Astrocyte of the spinal cord (primary cell): ENCODE results near the gene GFER.

Experiments
- DNase-seq: peaks from one replicate; pipeline ENCODE4 v3.0.0; 2011; ENCODE audit warnings: low read depth, low spot score
- H3K4me3 ChIP-seq: 2 replicates; pipeline ENCODE4 v1.5.1; 2011; ENCODE audit warnings: low read depth, mild to moderate bottlenecking, low read length, moderate library complexity
- CTCF ChIP-seq: IDR thresholded peaks from 2 replicates; pipeline ENCODE4 v1.5.1; 2012; ENCODE audit warnings: low read depth, mild to moderate bottlenecking, low read length, inconsistent platforms
- in situ Hi-C: cut with HindIII; loops from 2 replicates; pipeline ENCODE4 v1.10.0; 2017; ENCODE audit warnings: low sequenced_read_pairs

GFER gene

GRCh38 chr16:1978476-1979120 lies 5.4 kb upstream of the GFER start:
- TF ChIP-seq CTCF, result no peak
- in situ Hi-C loops, result no loop called here
- no peak overlapping the region for H3K4me3 ChIP-seq
- DNase-seq, result no peak

- in situ Hi-C loops, result no loop called here
- DNase-seq, result no peak
- TF ChIP-seq CTCF, result no peak
- H3K4me3 ChIP-seq, result no peak overlapping the region
Measured at GRCh38 chr16:1979271-1980029, 4.5 kb upstream of the GFER start.

GRCh38 chr16:1980030-1980769 lies 3.8 kb upstream of the GFER start:
- DNase-seq, result no peak
- in situ Hi-C loops, result no loop called here

GRCh38 chr16:1980770-1981087 lies 3.3 kb upstream of the GFER start:
- H3K4me3 ChIP-seq, result no peak overlapping the region
- in situ Hi-C loops, result no loop called here

More at GRCh38 chr16:1980030-1980769, 3.8 kb upstream of the GFER start:
- no peak overlapping the region for H3K4me3 ChIP-seq
- no peak for TF ChIP-seq CTCF

GRCh38 chr16:1981398-1981836 lies 2.6 kb upstream of the GFER start, which contains the start of gene NOXO1:
Gene NOXO1 (minus strand): TSS chr16:1981469. CDS start chr16:1981179, 290 bp downstream.
- no peak for DNase-seq
- in situ Hi-C loops, result no loop called here
- TF ChIP-seq CTCF, result no peak
- H3K4me3 ChIP-seq, result no peak within 1 kb of the TSS

More at GRCh38 chr16:1980770-1981087, 3.3 kb upstream of the GFER start:
- no peak for TF ChIP-seq CTCF
- DNase-seq, result no peak

- in situ Hi-C loops, result no loop called here
- DNase-seq, result no peak
- no peak for TF ChIP-seq CTCF
- no peak overlapping the region for H3K4me3 ChIP-seq
Measured at GRCh38 chr16:1982013-1982433, 2.0 kb upstream of the GFER start.
